Measurements from ENCODE around the gene ARHGEF7.
"Not testable (repeated sequence)": the region's sequence is repeated elsewhere in the genome, so short reads cannot be mapped to it uniquely, and the experiment has no call there.

ARHGEF7 gene

GRCh38 chr13:111257899-111258298, 142.8 kb downstream of the ARHGEF7 start:
- not testable (repeated sequence) for DNase-seq

DNA sequence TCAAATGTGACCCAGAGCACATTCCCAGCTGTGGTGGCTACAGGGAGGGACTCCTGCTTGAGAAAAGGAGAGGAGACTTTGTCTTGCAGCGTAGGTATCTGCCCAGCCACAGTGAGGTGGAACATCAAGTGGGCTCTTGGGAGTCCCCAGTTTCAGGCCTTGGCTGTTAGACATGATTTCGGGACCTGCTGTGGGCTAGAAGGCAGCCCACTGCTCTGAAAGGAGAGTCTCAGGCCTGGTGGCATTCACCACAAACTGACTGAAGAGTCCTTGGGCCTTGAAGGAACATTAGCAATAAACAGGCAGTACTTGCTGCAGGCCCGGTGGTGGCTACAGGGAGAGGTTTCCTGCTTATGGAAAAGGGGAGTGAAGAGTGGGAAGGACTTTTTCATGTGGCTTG, 143.5 kb downstream of the ARHGEF7 start:
- DNase-seq: no peak

DNA sequence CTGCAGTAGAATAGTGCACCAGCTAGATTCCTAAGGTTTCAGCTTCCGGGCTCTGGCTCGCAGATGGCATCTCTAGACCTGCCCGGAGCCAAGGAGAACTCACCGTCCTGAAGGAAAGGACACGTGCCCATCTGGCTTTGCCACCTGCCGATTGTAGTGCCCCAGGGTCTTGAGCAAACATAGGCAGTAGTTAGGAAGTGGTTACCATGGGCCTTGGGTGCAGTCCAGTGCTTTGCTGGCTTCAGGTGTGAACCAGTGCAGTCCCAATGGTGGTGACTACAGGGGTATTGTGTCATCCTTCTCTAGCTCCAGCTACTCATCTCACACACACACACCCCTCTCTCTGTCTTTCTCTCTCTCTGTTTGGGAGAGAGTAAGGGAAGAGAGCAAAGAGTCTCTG, 143.9 kb downstream of the ARHGEF7 start:
- no peak for DNase-seq

- no peak for DNase-seq
Observed at GRCh38 chr13:111261326-111261725, 146.2 kb downstream of the ARHGEF7 start.

- no peak for DNase-seq
Observed at GRCh38 chr13:111262281-111262680, 147.2 kb downstream of the ARHGEF7 start.

GRCh38 chr13:111262715-111263114, 147.6 kb downstream of the ARHGEF7 start:
- DNase-seq: no peak

- no peak for DNase-seq
Observed at GRCh38 chr13:111263566-111263965, 148.5 kb downstream of the ARHGEF7 start.

DNA sequence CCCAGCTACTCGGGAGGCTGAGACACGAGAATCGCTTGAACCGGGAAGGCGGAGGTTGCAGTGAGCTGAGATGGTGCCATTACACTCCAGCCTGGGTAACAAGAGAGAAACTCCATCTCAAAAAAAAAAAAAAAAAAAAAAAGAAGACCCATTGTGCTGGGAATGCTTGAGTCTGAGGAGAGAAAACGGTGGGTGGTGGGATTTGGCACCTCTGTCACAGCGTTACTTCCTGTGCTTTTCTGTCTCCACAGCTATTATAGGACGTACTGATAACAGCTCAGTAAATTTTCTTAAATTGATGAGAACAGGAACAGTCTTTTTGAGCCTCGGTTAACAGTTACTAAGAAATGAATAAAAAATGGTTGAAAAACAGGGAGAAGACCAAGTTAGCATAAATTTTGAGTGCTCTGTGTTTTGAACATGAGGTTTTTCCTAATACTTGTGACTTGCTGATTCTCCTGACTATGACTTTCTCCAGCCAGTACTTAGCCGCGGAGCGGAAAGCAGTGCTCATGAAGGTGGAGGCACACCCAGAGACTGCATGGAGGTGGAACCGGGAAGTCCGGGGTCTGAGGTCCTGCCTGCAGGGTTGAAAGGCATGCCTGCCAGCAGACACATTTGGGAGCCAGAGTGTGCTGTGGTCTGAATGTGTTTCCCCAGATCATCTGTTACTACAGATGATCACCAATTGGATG, 150.0 kb downstream of the ARHGEF7 start:
- no peak for DNase-seq

- DNase-seq: no peak
Observed at GRCh38 chr13:111265701-111266035, 150.6 kb downstream of the ARHGEF7 start.

DNA sequence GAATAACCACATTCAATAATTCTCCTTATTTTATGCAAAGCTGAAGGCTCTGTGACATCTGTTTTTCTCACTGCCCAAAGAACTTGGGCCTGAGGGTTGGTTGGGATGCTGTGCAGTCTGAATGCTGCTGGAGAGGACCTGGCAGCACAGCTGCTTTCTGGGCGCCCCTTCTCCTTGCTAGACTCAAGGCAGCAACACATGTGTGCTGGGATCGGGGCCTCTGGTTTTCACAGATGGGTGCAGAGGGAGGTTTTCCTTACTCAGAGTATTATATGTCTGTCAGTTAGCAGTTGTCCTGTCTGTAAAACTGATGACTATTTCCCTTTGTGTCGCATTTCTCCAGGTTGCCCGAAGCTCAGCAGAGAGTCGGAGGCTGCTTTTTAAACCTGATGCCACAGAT, 152.1 kb downstream of the ARHGEF7 start:
- DNase-seq: no peak

GRCh38 chr13:111267784-111268183, 152.7 kb downstream of the ARHGEF7 start:
- DNase-seq: no peak

- no peak for DNase-seq
Observed at GRCh38 chr13:111269508-111269907, 154.4 kb downstream of the ARHGEF7 start.

GRCh38 chr13:111270126-111270525, 155.0 kb downstream of the ARHGEF7 start:
- DNase-seq: no peak

DNA sequence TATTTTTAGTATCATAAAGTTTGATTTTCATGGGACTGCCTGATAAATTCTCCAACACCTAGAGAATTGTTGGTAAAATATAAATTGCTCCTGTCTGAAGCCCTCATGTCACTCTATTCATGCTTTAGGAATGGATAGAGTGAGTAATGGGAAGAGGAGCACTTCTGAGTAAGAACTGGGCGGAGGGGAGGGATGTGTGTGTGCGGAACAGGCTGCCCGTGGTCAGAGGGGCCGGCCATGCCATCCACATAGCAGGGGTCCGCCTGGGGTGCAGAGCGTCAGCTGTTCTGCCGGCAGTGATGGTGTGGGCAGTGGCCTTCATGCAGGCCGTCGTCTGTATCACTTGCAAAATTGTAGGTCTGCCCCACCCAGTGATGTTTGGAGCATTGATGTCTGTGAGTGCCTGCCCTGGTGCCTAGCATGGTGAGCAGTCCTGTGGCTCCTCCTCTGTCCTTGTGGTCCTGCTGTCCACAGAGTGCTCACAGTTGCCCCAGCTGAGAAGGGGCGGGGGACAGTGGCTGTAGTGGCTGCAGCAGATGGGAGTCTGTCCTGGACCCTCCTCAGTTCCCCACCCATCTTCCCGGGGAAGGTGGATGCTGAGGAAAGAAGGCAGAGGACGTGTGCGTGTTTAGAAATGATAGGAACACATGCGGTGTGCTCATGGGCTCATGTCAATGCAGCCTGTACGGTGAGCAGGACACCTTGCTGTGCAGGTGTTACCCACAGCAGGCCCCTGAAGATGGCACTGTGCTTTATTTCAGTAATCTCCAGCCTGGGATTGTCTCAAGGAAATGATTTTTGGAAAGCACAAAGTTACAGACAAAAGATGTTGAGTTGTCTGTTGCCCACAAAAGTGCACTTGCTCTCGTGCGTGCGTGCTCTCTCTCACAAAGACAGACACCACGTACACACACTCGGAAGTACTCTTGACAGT, 155.9 kb downstream of the ARHGEF7 start:
- DNase-seq: no peak

DNA sequence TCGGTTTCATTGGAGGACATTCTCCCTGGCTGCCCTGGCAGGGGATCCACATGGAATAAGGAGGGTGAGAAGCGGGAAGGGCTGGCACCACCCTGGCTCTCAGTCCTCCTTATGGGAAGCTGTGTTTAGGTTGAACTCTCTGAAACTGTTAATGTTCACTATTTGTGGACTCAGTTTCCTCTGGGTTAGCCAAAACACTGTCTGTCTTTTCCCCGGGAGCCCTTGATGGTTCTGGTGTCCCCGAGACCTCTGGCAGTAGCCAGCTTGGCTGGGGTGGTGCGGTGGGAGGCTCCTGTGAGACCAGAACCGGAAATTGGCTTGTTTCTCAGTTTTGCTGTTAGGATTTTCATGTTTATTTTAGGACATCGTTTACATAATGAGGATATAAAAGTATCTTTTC, 157.0 kb downstream of the ARHGEF7 start:
- DNase-seq: no peak

DNA sequence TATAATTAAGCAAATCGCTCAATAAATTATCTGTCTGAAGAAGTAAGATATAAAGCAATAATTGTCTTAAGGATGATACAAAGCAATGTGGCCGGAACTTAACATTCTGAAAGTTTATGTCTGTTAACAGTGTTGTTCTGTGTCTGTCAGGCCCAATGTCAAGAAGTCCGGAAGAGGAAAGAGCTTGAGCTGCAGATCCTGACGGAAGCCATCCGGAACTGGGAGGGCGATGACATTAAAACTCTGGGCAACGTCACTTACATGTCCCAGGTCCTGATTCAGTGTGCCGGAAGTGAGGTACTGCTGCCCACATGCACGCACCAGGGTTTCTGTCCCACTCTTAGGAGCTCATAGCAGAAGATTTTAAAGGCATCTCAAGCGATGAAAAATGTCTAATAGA, 160.3 kb downstream of the ARHGEF7 start:
- no peak for DNase-seq

GRCh38 chr13:111275995-111276618, 161.0 kb downstream of the ARHGEF7 start:
- no peak for DNase-seq

- DNase-seq: no peak
Observed at GRCh38 chr13:111278258-111278657, 163.1 kb downstream of the ARHGEF7 start.

DNA sequence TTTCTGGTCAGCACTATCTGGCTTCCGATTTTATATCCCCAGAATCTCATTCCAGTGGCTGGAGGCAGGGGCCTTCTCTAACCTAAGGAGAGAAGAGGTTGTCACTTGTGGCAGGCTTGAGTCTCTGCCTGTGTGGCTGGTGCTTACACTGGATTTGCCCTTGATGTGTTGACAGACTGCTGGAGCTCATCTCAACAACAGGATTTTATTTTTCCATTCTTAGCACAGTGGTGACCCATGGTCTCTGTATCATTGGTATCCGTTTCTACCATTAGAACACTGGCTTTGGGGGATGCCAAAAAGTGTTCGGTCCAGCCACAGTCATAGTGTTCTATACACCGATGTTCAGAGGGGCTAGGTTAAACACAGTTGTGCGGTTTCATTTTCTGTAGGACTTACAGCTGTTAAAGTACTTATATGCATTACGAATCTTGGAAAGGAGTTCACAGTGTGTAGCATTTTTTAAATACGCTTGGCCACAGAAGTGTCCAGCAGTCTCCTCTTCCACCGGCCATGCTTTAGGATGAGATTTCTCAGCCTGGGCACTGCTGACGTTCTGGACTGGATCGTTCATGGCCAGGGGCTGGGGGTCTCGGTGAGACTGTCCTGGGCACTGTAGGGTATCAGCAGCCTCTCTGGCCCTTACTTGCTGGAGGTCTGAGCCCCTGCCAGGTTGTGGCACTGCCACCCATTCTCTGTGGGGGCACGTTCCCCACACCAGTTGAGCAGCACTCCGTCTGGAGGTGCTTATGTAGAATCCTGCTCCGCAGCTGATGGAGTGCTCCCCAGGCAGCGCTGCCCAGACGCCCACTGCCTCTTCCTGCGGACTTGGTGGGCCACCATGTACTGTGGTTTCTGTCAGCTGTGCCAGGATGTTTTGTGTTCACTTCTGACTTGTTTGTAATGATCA, 163.9 kb downstream of the ARHGEF7 start:
- DNase-seq: no peak

DNA sequence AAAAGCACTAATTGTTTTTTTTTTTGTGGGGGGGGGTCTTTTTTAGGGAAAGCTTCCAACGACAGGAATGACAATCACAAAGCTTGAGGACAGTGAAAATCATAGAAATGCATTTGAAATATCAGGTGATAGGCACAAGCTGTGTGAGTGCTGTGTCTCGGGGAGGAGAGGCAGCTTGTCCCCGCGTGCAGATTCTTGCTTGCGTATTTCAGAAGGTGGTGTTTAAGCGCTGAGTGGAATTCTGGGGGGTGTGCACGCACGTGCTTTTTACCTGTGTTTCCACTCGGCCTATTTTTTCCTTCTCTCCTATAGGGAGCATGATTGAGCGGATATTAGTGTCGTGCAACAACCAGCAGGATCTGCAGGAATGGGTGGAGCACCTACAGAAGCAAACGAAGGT, 165.1 kb downstream of the ARHGEF7 start:
- no peak for DNase-seq

GRCh38 chr13:111280681-111281585, 165.8 kb downstream of the ARHGEF7 start:
- DNase-seq: no peak

Measured in NCI-H510A (cell line).